DND-41 (cell line): ENCODE data around the gene TBL1Y.

Source experiments
- EZH2 ChIP-seq: IDR thresholded peaks from 3 replicates; pipeline ENCODE4 v1.6.1; 2012; ENCODE audit warnings: borderline replicate concordance, low read depth, mild to moderate bottlenecking, moderate library complexity, low read length, inconsistent platforms; ENCODE audit not compliant: severe bottlenecking
- TF ChIP-seq, protein P1 (sequence below): IDR thresholded peaks from 2 replicates; pipeline ENCODE4 v1.5.1; 2012; ENCODE audit warnings: borderline replicate concordance, low read length, moderate library complexity, mild to moderate bottlenecking; ENCODE audit not compliant: poor library complexity, severe bottlenecking; ENCODE audit errors: extremely low read depth

DNA sequence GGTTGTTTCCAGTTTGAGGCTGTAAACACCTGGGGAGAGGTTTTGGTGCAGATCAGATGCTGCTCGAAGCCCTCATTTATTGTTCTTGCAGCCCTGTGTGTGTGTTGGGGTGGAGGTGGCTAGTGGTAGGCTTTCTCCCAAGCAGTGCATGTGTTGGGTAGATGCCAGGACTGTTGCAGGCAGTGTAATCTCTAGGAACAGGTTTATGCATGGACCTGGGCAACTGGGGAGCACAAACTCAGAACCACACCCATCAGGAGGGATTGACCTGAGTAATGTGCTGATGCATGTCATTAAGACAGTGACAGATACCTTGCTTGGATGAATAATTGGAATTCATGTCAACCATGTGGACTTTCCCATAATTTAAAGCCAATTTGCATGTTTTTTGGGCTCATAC lies 77.3 kb downstream of the TBL1Y start:
- TF ChIP-seq, protein P1, sequence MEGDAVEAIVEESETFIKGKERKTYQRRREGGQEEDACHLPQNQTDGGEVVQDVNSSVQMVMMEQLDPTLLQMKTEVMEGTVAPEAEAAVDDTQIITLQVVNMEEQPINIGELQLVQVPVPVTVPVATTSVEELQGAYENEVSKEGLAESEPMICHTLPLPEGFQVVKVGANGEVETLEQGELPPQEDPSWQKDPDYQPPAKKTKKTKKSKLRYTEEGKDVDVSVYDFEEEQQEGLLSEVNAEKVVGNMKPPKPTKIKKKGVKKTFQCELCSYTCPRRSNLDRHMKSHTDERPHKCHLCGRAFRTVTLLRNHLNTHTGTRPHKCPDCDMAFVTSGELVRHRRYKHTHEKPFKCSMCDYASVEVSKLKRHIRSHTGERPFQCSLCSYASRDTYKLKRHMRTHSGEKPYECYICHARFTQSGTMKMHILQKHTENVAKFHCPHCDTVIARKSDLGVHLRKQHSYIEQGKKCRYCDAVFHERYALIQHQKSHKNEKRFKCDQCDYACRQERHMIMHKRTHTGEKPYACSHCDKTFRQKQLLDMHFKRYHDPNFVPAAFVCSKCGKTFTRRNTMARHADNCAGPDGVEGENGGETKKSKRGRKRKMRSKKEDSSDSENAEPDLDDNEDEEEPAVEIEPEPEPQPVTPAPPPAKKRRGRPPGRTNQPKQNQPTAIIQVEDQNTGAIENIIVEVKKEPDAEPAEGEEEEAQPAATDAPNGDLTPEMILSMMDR: no peak
- TF ChIP-seq EZH2: no peak
